ENCODE data around the gene NCOA1.
"Not testable (repeated sequence)": the region's sequence is repeated elsewhere in the genome, so short reads cannot be mapped to it uniquely, and the experiment has no call there.

The NCOA1 gene

DNA sequence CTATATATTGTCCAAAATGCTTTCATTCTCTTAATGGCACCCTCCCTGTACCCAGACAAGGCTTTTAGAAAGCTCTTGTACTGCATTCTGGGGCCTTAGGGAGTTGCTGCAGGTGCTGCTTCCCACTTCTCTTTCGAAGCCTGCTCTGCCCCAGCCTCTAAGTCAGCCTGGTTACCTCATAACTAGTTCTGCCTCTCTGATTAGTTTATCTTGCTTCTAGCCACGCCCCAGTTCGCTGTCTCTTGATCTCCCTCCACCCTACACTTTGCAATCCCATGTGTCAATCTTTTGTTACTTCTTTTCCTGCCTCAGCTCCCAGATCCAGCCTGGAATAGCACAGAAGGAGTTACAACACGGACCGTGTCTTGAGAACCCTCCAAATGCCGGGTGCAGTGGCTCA lies 13.8 kb upstream of the NCOA1 start:
- no peak for FAIRE-seq

DNA sequence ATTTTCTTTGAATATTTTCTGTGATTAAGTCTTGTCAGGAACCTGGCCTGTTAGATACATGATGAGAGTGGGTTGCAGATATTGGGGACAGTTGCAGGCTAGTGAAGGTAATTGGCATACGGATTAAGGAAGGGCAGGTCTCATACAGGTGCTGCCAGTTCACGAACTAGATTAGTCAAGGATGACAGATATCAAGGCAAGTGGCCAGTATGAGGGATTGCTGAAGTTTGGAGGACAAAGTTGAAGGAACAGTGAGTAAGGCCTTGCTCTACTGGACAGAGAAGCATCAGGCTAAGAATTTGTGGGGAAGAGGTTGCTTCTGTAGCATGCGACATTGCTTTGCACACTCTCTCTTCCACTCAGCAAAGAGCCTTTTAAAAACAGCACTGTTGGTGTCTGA lies 12.8 kb upstream of the NCOA1 start:
- no peak for FAIRE-seq

DNA sequence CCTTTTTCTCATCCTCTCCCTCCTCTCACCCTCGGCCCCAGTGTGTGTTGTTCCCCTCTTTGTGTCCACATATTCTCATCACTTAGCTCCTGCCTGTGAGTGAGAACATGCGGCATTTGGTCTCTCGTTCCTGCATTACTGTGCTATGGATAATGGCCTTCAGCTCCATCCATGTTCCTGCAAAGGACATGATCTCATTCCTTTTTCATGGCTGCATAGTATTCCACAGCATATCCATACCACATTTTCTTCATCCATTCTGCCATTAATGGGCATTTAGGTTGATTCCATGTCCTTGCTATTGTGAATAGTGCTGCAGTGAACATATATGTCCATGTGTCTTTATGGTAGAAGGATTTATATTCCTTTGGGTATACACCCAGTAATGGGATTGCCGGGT lies 10.8 kb upstream of the NCOA1 start:
- FAIRE-seq: no peak

DNA sequence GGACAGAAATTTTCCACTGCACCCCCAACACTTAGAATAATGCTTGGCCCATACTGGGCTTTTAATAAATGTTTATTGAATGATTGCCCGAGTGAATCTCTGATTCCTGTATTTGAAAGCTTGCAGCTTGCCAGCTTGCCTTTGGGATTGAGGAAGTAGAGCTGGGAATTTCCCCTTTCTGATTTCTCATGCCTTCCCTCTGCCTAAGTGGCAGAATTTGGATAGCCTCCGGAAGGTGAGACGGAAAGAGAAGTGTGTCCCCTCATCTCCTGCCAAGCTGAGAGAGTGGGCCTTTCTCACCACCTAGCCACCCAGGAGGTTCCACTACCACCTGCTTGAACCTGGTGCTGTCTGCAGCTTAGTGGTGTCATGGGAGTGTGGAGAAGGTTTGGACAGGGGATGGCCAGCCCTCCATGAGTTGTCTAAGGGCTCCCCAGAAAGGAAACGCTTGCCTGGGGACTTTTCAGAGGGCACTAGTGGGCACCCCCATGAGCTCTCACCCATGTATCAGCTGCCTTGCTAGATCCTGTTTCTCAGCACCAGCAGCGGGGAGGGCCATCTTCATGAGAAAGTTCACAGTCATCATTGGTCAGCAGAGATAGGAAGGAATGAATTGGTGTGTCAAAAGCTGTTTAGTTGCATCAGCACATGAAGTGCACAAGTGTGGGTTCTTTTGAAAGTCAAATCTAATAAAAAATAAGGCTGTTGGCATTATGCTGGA lies 8.6 kb upstream of the NCOA1 start:
- no peak for FAIRE-seq

DNA sequence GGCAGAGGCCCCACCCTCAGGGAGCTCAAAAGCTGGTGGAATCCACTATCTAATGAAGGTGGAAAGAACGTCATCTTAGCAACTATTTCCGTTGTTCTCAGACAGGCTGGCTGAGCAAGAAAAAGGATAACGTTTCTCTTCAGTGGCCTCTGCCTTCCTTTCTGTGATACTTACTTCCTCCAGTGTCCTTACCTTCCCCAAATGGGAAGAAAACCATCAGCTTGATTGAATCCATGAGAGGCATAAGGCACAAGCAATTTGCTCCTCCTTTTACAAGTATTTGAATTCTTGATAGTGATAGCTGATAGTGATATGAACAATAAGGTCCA lies 8.1 kb upstream of the NCOA1 start:
- no peak for FAIRE-seq

DNA sequence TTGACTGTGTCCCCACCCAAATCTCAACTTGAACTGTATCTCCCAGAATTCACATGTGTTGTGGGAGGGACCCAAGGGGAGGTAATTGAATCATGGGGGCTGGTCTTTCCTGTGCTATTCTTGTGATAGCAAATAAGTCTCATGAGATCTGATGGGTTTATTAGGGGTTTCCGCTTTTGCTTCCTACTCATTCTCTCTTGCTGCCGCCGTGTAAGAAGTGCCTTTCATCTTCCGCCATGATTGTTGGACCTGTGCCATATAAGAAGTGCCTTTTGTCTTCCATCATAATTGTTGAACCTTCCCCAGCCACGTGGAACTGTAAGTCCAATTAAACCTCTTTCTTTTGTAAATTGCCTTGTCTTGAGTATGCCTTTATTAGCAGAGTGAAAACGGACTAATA lies 6.4 kb upstream of the NCOA1 start:
- not testable (repeated sequence) for FAIRE-seq

DNA sequence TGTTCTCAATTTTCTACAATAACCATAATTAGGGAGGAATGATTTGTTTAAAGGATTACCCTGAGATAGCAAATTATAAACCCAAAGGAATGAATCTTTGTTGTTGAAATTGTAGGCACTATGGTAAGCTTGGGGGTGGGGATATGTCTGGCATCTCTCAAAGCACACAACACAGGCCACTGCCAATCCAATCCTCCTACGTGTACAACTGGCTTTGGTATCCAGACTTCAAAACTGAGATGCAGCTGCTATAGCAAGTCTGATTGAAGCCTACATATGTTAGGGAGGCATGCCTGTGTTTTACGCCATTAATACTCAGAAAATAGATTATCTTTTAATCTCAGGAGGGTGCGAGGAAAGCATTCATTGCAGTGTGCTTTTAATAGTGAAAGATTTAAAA lies 5.9 kb upstream of the NCOA1 start:
- FAIRE-seq: no peak

DNA sequence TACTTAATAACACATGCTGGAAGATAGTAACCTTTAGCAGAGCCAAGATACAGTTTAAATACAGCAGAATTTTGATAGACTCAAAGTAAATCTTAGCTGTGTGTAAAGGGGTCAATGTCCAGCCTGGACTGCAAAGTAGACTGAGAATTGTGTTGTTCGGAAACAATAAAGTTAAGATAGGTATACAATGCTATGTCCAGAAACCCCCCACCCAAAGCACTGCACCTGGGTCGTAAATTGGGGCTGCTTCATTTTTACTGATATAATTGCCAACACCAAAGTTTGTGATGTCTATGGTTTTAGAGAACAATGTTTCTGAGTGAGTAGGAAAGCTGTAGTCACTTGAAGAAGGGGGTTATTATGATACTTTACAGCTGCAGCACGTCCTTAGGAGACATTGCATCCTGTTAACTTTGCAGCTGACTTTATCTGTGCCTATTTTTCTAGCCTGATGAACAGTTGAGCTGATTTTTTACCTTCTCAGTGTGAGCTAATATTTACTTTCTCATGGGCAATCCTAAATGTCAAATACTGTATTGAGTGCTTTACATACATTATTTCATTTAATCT lies 4.3 kb upstream of the NCOA1 start:
- FAIRE-seq: no peak

DNA sequence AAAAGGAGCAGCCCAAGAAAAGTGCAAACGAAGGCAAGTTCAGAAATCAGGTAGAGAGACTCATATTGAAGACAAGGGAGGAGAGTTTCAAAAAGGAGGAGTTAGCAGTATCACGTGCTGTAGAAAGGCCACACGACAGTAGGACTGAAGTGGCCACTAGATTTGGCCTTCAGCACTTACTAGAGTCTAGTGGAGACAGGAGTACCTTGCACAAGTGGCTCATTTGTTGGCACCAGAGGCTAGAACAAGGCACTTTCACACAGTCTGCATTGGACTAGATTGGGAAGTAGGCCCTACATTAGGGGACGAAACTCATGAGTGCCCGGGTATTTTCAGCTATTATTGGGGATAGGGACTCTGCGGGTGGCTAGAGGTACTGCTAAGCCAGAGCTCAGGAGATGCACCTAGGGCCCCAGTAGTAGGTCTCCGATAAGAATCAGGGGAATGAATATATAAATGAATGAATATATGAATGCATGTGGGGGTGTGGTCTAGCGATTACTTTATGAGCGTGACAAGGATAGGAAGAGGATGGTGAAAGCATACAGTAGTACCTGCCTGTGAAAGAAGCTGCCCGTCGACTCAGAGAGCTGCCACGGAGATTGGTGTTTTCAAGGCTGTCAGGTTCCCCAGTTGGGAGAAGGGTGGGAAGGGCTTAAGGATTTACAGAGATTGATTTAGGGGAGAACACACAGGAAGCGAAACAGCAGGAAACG lies 1.4 kb upstream of the NCOA1 start:
- no peak for FAIRE-seq

DNA sequence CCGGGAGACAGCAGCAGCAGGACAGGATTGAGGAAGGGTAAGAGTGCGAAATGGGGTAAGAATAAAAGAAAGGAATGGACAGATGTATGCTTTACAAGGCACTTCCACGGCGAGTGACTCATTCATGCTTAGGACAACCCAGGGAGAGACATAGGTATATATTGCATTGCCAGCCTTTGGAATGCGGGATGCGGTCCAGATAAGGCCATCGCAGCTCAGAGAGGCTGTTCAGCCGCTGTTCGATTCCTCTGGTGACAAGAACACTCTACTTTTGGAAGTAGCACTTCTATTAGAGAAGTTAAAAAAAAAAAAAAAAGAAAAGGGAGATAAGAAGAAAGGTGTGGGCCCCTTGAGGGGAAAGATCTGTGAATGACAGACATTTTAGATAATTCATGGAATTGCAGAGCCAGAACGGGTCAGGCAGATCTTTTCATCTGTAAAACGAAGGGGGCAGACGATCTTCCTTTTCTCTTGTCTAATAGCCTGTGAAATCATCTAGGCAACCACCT lies 819 bp upstream of the NCOA1 start:
- FAIRE-seq: no peak

DNA sequence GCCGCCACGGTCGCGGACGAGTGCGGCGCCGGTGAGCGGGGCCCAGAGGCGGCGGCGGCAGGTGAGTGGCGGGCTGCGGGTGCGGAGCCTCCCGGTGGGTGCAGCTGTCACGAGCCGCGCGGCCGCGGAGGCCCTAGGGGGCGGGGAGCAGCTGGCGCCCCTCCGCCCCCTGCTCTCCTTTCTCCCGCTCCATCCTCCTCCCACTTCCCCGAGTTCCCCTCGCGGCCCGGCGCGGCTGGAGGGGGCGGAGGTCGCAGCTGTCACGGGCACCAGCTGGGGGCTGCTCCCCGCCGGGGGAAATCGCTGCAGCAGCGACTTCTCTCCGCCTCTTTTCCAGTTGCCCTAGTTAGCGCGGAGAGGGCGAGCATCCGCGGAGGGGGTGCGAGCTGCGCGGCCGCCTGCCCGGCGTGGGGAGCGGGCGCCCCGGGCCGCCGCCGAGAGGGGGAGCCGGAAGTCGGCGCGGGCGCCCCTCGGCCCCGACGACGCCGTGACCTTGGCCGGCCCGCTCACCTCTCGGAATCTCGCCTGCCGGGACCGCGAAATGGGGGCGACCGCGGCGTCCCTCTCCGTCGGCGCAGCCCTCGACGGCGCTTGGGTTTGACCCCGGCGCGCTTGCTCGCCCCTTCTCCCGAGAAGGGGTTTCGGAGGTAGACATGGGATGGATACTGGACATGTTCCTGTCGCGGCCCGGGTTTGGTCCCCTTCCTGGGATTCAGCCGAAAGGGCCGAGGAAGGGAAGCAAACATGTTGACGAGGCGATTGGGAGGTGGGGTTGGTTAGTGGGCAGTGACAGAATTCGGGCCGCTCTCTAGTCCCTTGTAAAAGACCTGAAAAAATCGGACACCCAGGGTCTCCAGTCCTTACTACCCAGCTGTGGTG lies 727 bp downstream of the NCOA1 start:
- no peak for FAIRE-seq

DNA sequence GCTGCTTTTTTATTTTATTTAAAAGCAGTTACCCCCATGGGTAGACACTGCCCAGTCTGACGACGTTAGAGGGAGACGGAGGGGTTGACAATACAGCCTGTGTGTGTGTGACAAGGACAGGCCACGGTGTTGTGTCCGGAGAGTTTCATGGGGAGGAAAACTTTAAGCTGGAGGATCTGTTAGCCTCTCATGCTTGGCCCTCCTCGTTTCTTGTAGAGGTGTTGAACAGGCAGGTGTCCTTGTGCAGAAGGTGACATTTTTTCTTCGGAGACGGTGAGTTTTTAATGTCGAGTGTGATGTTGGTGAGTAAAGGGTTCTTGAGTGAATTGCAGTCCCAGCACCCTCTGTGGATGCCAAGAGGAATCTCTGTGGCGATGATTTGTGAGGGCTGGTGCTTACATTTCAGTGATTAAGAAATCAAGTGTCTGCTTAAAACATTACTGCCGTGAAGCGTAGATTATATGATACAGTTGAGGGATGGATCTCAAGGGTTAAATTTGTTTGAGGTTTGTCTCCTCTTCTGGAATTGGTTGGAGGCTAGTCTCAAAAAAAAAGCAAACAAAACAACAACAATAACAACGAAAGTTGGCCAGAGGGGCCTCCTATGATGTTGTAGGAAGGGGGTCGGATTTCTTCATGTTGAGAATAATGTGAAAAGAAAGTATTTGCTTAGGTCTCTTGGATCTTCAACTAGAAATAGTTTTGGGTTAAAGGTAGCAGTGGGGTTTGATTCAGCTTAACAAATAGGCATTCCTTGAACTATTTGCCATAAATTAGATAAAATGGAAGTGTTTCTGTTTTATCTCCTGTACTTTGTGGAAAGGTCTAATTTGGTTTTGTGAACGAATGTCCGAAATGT lies 1.6 kb downstream of the NCOA1 start:
- FAIRE-seq: no peak

DNA sequence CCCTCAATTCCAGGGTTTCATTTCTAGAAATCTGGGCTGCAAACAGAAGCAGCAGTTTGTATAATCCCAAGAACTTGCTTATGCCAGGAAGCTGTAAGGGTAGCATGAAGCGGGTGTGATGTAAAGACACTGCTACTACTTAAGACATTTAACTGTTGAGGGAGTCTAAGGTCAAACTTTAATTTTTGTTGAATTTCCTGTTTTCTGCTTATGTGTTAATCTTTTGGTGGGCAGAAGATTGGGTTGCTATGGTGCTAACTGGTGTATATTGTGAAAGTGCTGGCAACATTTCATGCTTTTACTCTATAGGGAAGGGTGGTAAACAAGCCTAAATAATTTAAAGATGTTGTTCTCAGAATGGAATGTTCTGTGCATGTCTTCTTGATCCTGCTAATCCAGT lies 2.7 kb downstream of the NCOA1 start:
- FAIRE-seq: no peak

DNA sequence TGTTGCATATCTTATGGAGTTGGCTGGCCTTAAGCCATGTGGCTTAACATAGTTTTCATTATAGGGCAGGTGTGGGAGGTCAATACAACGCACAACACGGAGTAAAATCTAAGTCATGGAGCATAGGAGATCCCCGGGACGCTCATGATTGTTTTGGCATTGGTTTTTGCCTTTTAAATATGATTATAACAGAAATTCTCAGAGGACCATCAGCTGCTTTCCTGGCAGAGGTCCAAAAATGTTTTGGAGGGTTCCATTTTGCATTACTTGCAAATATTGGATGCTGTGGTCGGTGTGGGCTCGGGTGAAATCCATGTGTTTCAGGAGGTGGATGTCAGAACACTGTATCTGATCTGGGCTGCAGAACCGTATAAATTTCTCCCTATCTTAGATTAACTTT lies 3.4 kb downstream of the NCOA1 start:
- FAIRE-seq: no peak

DNA sequence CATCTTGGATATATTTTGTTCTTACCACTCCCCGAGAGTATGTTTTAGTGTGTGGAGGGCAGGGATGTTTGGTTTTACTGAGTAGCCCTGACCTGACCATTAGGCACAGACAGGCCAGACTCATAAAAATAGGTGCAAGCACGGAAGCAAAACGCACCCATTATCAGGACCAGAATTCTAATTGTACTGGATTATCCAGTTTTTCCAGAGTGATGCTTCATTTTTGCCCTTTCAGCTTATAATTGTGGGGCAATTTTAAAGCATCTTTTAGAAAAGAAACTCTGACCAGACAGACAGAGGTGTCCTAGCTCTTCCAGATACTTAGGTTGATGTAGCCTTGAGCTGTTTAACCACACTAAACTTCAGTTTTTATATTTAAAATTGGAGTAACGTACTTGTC lies 4.4 kb downstream of the NCOA1 start:
- no peak for FAIRE-seq

DNA sequence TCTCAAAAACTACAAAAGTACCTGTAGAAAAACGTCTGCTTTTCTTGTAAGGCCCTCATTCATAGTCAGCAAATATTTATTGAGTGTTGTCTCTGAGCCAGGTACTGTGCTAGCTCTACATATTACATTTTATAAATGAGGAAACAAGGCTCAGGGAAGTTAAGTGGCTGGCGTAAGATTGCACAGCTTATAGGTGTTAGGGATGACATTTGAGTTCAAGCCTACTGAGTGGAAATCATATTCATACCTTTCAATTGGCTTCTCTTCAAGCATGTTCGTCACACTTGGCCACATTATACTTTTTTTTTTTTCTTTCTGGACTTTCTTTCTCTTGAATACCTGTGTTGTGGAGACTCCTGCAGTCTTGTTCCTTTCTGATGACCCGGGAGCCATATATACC lies 5.9 kb downstream of the NCOA1 start:
- no peak for FAIRE-seq

DNA sequence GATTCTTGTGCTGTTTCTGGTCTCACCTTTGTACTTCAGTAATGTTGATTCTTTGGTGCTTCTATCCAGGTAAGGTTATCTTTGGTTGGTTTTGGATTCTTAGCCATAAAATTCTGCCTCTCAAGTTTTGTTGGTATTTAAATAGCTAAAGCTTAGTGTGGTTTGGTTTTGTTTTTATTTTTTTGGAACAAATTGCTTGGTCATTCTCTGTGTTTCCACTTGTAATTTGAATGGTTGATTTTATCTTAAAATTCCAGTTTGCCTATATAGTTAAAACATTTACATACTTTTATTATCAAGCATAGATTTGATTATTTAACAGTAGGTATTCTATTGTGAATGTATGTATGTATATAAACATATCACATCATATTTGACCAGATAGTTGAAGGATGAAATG lies 6.6 kb downstream of the NCOA1 start:
- FAIRE-seq: no peak

DNA sequence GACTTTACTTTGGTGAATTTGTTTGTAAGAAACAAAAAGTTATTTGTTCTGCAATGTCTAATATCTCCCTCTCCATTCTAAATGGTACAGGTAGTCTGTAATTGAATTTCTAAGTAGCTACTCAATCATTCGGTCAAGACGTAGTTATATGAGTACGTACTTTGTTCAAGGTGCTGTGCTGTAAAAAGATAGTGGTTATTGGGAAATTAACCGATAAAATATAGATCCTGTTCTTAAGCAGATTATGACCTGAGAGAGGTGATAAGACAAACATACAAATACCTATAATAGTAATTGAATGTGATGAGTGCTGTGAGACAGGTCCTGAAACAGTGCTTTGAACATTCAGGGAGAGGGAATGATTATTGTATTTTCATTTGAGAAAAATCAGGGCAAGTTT lies 7.1 kb downstream of the NCOA1 start:
- no peak for FAIRE-seq

DNA sequence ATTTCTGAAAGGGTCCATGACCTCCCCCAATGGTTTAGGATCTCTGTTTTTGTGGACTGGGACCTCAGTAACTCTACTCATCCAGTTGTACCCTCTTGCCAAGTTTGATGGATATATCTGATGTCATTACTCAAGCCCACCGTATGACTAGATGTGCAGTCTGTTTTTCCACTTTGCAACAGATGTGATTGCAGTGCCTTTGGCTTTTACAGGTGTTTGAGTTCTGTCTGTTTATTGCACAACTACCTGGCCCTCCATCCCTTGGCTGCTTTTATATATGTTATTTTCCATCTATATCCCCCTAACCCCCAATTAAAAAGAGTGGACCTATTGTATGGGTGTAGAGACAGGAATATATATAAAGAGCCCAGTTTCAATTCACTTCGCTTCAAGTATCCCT lies 10.8 kb downstream of the NCOA1 start:
- no peak for FAIRE-seq

DNA sequence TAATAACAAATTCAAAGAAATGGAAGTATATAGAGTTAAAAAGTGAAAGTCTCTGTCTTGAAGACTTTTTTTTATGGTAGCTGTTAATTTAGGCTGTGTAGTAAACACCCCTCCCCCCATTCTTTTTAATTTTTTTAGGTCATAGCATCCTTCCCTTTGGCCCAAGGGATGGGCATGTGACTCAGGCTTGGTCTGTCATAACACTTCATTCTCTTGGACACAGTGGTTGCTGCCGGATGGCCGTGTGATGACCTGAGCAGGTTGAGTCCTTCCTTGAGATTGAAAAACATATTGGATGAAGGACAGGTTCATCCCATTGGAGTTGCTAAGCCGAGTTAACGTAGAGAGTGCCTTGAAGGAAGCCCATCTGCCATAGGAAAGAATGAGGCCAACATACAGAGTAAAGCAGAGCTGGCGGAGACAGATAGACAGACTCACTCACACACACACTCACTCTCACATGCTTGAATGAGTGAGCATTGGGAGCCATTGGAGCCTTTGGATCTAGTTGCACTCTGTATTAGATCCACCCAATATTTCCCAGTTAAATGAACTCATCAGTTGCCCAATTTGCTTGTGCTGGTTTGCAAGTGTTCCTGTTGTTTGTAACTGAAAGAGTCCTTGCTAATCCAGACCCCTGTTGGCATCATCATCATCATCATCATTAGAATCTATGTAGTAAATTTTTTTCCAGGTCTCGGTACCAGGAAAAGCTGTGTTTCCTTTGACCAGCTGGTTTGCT lies 14.7 kb downstream of the NCOA1 start:
- FAIRE-seq: no peak

DNA sequence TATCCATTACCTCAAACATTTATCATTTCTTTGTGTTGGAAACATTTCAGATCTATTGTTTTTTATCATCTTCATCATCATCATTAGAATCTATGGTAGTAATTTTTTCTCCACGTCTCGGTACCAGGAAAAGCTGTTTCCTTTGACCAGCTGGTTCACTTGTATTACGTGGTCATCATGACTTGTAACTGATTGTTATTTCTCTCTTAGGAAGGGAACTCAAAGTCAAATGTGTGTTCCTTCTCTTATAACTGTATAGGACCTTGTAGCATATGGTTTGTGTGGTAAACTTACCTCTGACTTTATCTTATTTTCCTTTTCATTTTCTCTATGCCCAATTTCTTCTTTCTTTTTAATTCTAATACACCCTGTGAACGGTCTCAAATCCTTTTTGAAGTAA lies 16.5 kb downstream of the NCOA1 start:
- no peak for FAIRE-seq

DNA sequence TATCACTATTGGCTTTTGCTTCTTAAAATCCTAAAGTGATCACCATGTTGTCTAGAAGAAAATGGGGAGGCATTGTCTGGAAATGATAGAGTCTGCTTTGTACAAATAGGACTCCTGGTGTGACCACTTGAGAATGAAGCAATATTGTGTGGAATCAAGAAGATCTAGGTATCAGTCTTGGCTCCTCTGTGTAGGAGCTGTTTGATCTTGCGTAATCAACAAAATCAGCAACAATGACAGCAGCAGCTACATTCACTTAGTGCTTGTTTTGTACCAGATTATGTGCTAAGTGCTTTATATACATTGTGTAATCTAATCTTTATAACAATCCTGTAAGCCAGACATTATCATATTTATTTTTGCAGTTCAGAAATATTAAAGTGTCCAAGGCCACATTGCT lies 17.8 kb downstream of the NCOA1 start:
- no peak for FAIRE-seq

Measured in A204.1 (cell line).